ENCODE results near the gene RFC5.

Gene RFC5

GRCh38 chr12:117968826-117969659 is 47.5 kb upstream of the RFC5 start, which contains the start of gene KSR2 (continued):
- TF ChIP-seq REPIN1 (tag by site-specific recombination; IDR thresholded peaks at IDR 0.05; ENCODE audit: low read depth) (no peak), ZNF248 (tag by site-specific recombination; IDR thresholded peaks at IDR 0.05) (no peak), ZNF747 (tag by site-specific recombination; IDR thresholded peaks at IDR 0.05) (no peak), HOXD13 (CRISPR knock-in tag; IDR thresholded peaks at IDR 0.05; ENCODE audit: borderline replicate concordance) (no peak), YY2 (tag by site-specific recombination; IDR thresholded peaks at IDR 0.05) (0 out of 2 replicates have a peak, but pooled peaks have one; percentile 46), ZNF596 (tag by site-specific recombination; IDR thresholded peaks at IDR 0.05) (no peak; the same call in 1 of the 2 replicates), SCRT1 (tag by site-specific recombination; IDR thresholded peaks at IDR 0.05; ENCODE audit: borderline replicate concordance) (peak; percentile 97), ZNF585B (tag by site-specific recombination; IDR thresholded peaks at IDR 0.05) (no peak), ZNF768 (tag by site-specific recombination; IDR thresholded peaks at IDR 0.05) (no peak), ZNF426 (tag by site-specific recombination; IDR thresholded peaks at IDR 0.05) (no peak), ZNF76 (tag by site-specific recombination; IDR thresholded peaks at IDR 0.05; ENCODE audit: borderline replicate concordance, low read depth) (peak; percentile 48; the same call in 1 of the 2 replicates), RBAK (tag by site-specific recombination; IDR thresholded peaks at IDR 0.05) (no peak), SP3 (tag by site-specific recombination; IDR thresholded peaks at IDR 0.05) (peak; percentile 14), TCF7L2 (IDR thresholded peaks at IDR 0.05; ENCODE audit: borderline replicate concordance, low read depth, low read length) (no peak), ZNF280D (tag by site-specific recombination; IDR thresholded peaks at IDR 0.05) (0 out of 2 replicates have a peak, but pooled peaks have one; percentile 66), ELK4 (IDR thresholded peaks at IDR 0.05; ENCODE audit: borderline replicate concordance, low read depth, low read length) (no peak), ZNF670 (tag by site-specific recombination; IDR thresholded peaks at IDR 0.05; ENCODE audit: low read depth) (no peak), ZNF223 (tag by site-specific recombination; IDR thresholded peaks at IDR 0.05) (no peak; the same call in 1 of the 2 replicates), FEZF1 (tag by site-specific recombination; IDR thresholded peaks at IDR 0.05) (peak; percentile 76), ZNF146 (tag by site-specific recombination; IDR thresholded peaks at IDR 0.05) (0 out of 2 replicates have a peak, but pooled peaks have one; percentile 22), ZBTB20 (tag by site-specific recombination; IDR thresholded peaks at IDR 0.05) (peak; percentile 77), ZNF548 (tag by site-specific recombination; IDR thresholded peaks at IDR 0.05) (no peak), ZNF701 (tag by site-specific recombination; IDR thresholded peaks at IDR 0.05) (no peak), ZNF530 (tag by site-specific recombination; IDR thresholded peaks at IDR 0.05; ENCODE audit: low read depth) (no peak), ZNF561 (tag by site-specific recombination; IDR thresholded peaks at IDR 0.05; ENCODE audit: borderline replicate concordance) (peak; percentile 89; the same call in 1 of the 2 replicates), ZNF555 (tag by site-specific recombination; conservative IDR thresholded peaks at IDR 0.05) (no peak), ZNF610 (tag by site-specific recombination; IDR thresholded peaks at IDR 0.05; ENCODE audit: borderline replicate concordance) (peak; percentile 37; the same call in 1 of the 2 replicates), ZFP69B (tag by site-specific recombination; IDR thresholded peaks at IDR 0.05) (peak; percentile 64; the same call in 1 of the 2 replicates), ZNF837 (tag by site-specific recombination; IDR thresholded peaks at IDR 0.05) (no peak), KLF10 (tag by site-specific recombination; IDR thresholded peaks at IDR 0.05) (peak; percentile 66; the same call in 1 of the 2 replicates), HOXA7 (CRISPR knock-in tag; IDR thresholded peaks at IDR 0.05; ENCODE audit: borderline replicate concordance) (no peak), TRIM28 (IDR thresholded peaks at IDR 0.05; ENCODE audit: borderline replicate concordance, low read length) (no peak)
- TF ChIP-seq, protein P1, sequence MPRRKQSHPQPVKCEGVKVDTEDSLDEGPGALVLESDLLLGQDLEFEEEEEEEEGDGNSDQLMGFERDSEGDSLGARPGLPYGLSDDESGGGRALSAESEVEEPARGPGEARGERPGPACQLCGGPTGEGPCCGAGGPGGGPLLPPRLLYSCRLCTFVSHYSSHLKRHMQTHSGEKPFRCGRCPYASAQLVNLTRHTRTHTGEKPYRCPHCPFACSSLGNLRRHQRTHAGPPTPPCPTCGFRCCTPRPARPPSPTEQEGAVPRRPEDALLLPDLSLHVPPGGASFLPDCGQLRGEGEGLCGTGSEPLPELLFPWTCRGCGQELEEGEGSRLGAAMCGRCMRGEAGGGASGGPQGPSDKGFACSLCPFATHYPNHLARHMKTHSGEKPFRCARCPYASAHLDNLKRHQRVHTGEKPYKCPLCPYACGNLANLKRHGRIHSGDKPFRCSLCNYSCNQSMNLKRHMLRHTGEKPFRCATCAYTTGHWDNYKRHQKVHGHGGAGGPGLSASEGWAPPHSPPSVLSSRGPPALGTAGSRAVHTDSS (tag by site-specific recombination; IDR thresholded peaks at IDR 0.05) = no peak
- TF ChIP-seq, protein P2, sequence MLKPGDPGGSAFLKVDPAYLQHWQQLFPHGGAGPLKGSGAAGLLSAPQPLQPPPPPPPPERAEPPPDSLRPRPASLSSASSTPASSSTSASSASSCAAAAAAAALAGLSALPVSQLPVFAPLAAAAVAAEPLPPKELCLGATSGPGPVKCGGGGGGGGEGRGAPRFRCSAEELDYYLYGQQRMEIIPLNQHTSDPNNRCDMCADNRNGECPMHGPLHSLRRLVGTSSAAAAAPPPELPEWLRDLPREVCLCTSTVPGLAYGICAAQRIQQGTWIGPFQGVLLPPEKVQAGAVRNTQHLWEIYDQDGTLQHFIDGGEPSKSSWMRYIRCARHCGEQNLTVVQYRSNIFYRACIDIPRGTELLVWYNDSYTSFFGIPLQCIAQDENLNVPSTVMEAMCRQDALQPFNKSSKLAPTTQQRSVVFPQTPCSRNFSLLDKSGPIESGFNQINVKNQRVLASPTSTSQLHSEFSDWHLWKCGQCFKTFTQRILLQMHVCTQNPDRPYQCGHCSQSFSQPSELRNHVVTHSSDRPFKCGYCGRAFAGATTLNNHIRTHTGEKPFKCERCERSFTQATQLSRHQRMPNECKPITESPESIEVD (tag by site-specific recombination; IDR thresholded peaks at IDR 0.05) = no peak
